ENCODE data around the gene OR5L2.
A peak's percentile ranks its signal among the peaks of the same experiment; 100 is the strongest.
"Not testable (repeated sequence)": the region's sequence is repeated elsewhere in the genome, so short reads cannot be mapped to it uniquely, and the experiment has no call there.

The OR5L2 gene

GRCh38 chr11:55852141-55852540, 25.1 kb downstream of the OR5L2 start:
- no peak overlapping the region for H3K27ac ChIP-seq (ENCODE audit: low read depth, low read length)
- H3K27me3 ChIP-seq (ENCODE audit: control insufficient read depth in 5 of 5, insufficient read depth in 4 of 5, low read length in 5 of 5): no peaks in the 10 kb centered on the region
- no peaks in the 10 kb centered on the region for H3K36me3 ChIP-seq (ENCODE audit: control insufficient read depth in 5 of 5, insufficient read depth in 5 of 5, low read length in 5 of 5)
- H3K9ac ChIP-seq (ENCODE audit: low read length in 5 of 5): no peak overlapping the region
- H3K4me1 ChIP-seq (ENCODE audit: control insufficient read depth in 5 of 5, insufficient read depth in 5 of 5, low read length in 5 of 5): peaks cover 0 to 3% (median 0%) of the 10 kb centered on the region in 5 donors
- no peak overlapping the region for H3K4me3 ChIP-seq (ENCODE audit: low read depth in 1 of 5, low read length in 5 of 5)
- H3K9me3 ChIP-seq (ENCODE audit: control insufficient read depth in 5 of 5, low read length in 5 of 5): peaks cover 0 to 2% (median 0%) of the 10 kb centered on the region in 5 donors

GRCh38 chr11:55854704-55855103, 27.7 kb downstream of the OR5L2 start:
- H3K4me1 ChIP-seq (ENCODE audit: control insufficient read depth in 5 of 5, insufficient read depth in 5 of 5, low read length in 5 of 5): no peaks in the 10 kb centered on the region
- H3K27me3 ChIP-seq (ENCODE audit: control insufficient read depth in 5 of 5, insufficient read depth in 4 of 5, low read length in 5 of 5): no peaks in the 10 kb centered on the region
- H3K36me3 ChIP-seq (ENCODE audit: control insufficient read depth in 5 of 5, insufficient read depth in 5 of 5, low read length in 5 of 5): no peaks in the 10 kb centered on the region
- no peak overlapping the region for H3K9ac ChIP-seq (ENCODE audit: low read length in 5 of 5)
- H3K4me3 ChIP-seq (ENCODE audit: low read depth in 1 of 5, low read length in 5 of 5): no peak overlapping the region
- peaks cover 0 to 2% (median 0%) of the 10 kb centered on the region in 5 donors for H3K9me3 ChIP-seq (ENCODE audit: control insufficient read depth in 5 of 5, low read length in 5 of 5)
- H3K27ac ChIP-seq (ENCODE audit: low read depth, low read length): no peak overlapping the region

- not testable (repeated sequence) for H3K4me1 ChIP-seq (ENCODE audit: control insufficient read depth in 5 of 5, insufficient read depth in 5 of 5, low read length in 5 of 5); H3K9ac ChIP-seq (ENCODE audit: low read length in 5 of 5); H3K4me3 ChIP-seq (ENCODE audit: low read depth in 1 of 5, low read length in 5 of 5); H3K9me3 ChIP-seq (ENCODE audit: control insufficient read depth in 5 of 5, low read length in 5 of 5); H3K36me3 ChIP-seq (ENCODE audit: control insufficient read depth in 5 of 5, insufficient read depth in 5 of 5, low read length in 5 of 5); H3K27me3 ChIP-seq (ENCODE audit: control insufficient read depth in 5 of 5, insufficient read depth in 4 of 5, low read length in 5 of 5); H3K27ac ChIP-seq (ENCODE audit: low read depth, low read length)
Measured at GRCh38 chr11:55867354-55867753, 40.3 kb downstream of the OR5L2 start.

- not testable (repeated sequence) for H3K27me3 ChIP-seq (ENCODE audit: control insufficient read depth in 5 of 5, insufficient read depth in 4 of 5, low read length in 5 of 5); H3K9ac ChIP-seq (ENCODE audit: low read length in 5 of 5); H3K27ac ChIP-seq (ENCODE audit: low read depth, low read length); H3K9me3 ChIP-seq (ENCODE audit: control insufficient read depth in 5 of 5, low read length in 5 of 5); H3K4me1 ChIP-seq (ENCODE audit: control insufficient read depth in 5 of 5, insufficient read depth in 5 of 5, low read length in 5 of 5); H3K36me3 ChIP-seq (ENCODE audit: control insufficient read depth in 5 of 5, insufficient read depth in 5 of 5, low read length in 5 of 5)
- peak overlapping the region in 2 of 5 donors; percentile 33 to 40 for H3K4me3 ChIP-seq (ENCODE audit: low read depth in 1 of 5, low read length in 5 of 5)
Measured at GRCh38 chr11:55872731-55873130, 45.7 kb downstream of the OR5L2 start.

GRCh38 chr11:55873146-55873545, 46.1 kb downstream of the OR5L2 start:
- not testable (repeated sequence) for H3K9me3 ChIP-seq (ENCODE audit: control insufficient read depth in 5 of 5, low read length in 5 of 5); H3K27ac ChIP-seq (ENCODE audit: low read depth, low read length); H3K27me3 ChIP-seq (ENCODE audit: control insufficient read depth in 5 of 5, insufficient read depth in 4 of 5, low read length in 5 of 5); H3K4me1 ChIP-seq (ENCODE audit: control insufficient read depth in 5 of 5, insufficient read depth in 5 of 5, low read length in 5 of 5); H3K36me3 ChIP-seq (ENCODE audit: control insufficient read depth in 5 of 5, insufficient read depth in 5 of 5, low read length in 5 of 5); H3K9ac ChIP-seq (ENCODE audit: low read length in 5 of 5)
- peak overlapping the region in 2 of 5 donors; percentile 33 to 40 for H3K4me3 ChIP-seq (ENCODE audit: low read depth in 1 of 5, low read length in 5 of 5)
